HEK293 (cell line): Measurements from ENCODE around the gene ZNHIT2.
A peak's percentile ranks its signal among the peaks of the same experiment; 100 is the strongest.

Source experiments
- CTCF ChIP-seq: fragments of 450-650 bp; formaldehyde crosslinking; IDR thresholded peaks from 2 replicates; pipeline ENCODE4 v1.5.1; 2016; ENCODE audit warnings: missing biosample characterization, missing genetic modification characterization
- SCRT2 ChIP-seq: fragments of 450-650 bp; formaldehyde crosslinking; IDR thresholded peaks from 2 replicates; pipeline ENCODE4 v1.5.1; 2016; ENCODE audit warnings: missing biosample characterization, missing genetic modification characterization
- WT1 ChIP-seq: fragments of 450-650 bp; formaldehyde crosslinking; IDR thresholded peaks from 2 replicates; pipeline ENCODE4 v1.5.1; 2016; ENCODE audit warnings: missing biosample characterization, missing genetic modification characterization
- ZBTB21 ChIP-seq: fragments of 450-650 bp; formaldehyde crosslinking; IDR thresholded peaks from 2 replicates; pipeline ENCODE4 v1.5.1; 2017; ENCODE audit warnings: missing biosample characterization, missing genetic modification characterization
- ZNF24 ChIP-seq: fragments of 450-650 bp; formaldehyde crosslinking; IDR thresholded peaks from 2 replicates; pipeline ENCODE4 v1.5.1; 2016; ENCODE audit warnings: missing biosample characterization, missing genetic modification characterization
- ZNF600 ChIP-seq: fragments of 450-650 bp; formaldehyde crosslinking; IDR thresholded peaks from 2 replicates; pipeline ENCODE4 v1.5.1; 2016; ENCODE audit warnings: missing biosample characterization, missing genetic modification characterization
- ZNF785 ChIP-seq: fragments of 450-650 bp; formaldehyde crosslinking; IDR thresholded peaks from 2 replicates; pipeline ENCODE4 v1.5.1; 2016; ENCODE audit warnings: missing biosample characterization, missing genetic modification characterization

- TF ChIP-seq ZNF785 (tag by site-specific recombination) (no peak), CTCF (no peak), ZNF24 (tag by site-specific recombination) (no peak), SCRT2 (tag by site-specific recombination) (no peak), ZBTB21 (tag by site-specific recombination) (no peak), WT1 (no peak), ZNF600 (tag by site-specific recombination) (peak; percentile 88)
These were observed 33.2 kb upstream of the ZNHIT2 start for GRCh38 chr11:65150509-65151299.
